ENCODE measurements around the gene OGFOD2.

DNA sequence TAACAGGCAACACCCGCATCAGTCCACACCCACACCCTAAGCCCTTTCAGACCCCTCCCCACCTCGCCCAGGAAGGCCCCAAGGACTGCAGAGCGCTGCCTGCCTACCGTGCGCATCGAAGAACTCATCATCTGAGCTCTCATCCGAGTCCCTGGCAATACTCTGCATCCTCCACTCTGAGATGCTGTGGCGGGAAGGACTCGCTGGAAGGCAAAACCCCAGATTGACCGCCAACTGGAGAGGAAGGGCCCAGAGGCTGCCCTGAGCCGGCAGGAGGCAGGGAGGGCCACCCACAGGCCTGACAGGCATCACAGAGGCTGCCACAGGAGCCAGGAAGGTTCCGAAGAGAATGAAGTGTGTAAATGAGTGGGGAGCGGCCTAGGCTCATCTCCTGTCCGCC, 29.2 kb downstream of the OGFOD2 start:
- TF ChIP-seq POLR2A (IDR thresholded peaks at IDR 0.05; ENCODE audit: low read length): no peak
- no peak for TF ChIP-seq GATA1 (IDR thresholded peaks at IDR 0.05; ENCODE audit: low read depth, low read length)

Measured in erythroblast (primary cell).